IMR-90 (cell line): Measurements from ENCODE around the gene MUC20. TPM values are rescaled to one million over a fixed set of nuclear protein-coding genes. Genes with fewer than 3 reads are reported as not detected.
A peak's percentile ranks its signal among the peaks of the same experiment; 100 is the strongest.

Experiments used
- ATAC-seq: fragments of 200-7000 bp; cut with Tn5 transposase; 2 replicates; pipeline ENCODE4 v1.9.1; 2020; ENCODE audit warnings: low read depth, mild to moderate bottlenecking, moderate library complexity
- BruUV-seq: library from RNA; stranded (reverse); fragments of 400-500 nt; replicated peaks from 2 replicates; lab custom pipeline; 2021; lab: Mats Ljungman, UMichigan
- CTCF ChIA-PET: fragments of 300-600 bp; formaldehyde crosslinking; extraction: SDS; loops from one replicate; lab custom pipeline; 2021; ENCODE audit warnings: antibody characterized with exemption; lab: Yijun Ruan, JAX
- POLR2A ChIA-PET: fragments of 300-600 bp; sonication (Branson Sonifier 250); formaldehyde crosslinking; loops from one replicate; lab custom pipeline; 2022; ENCODE audit warnings: antibody characterized with exemption; ENCODE audit not compliant: unreplicated experiment; lab: Charles Lee
- DNase-seq: peaks from one replicate; pipeline ENCODE4 v3.0.0; 2013
- H2AFZ ChIP-seq: replicated peaks from 2 replicates; pipeline ENCODE3; 2013; ENCODE audit warnings: low read length, mild to moderate bottlenecking; ENCODE audit not compliant: poor library complexity
- H2AK5ac ChIP-seq: 2 replicates; pipeline ENCODE4 v1.6.1; 2013; ENCODE audit warnings: low read depth, low read length, inconsistent platforms
- H2AK9ac ChIP-seq: replicated peaks from 2 replicates; pipeline ENCODE3; 2013; ENCODE audit warnings: mild to moderate bottlenecking, low read depth, low read length, moderate library complexity; ENCODE audit not compliant: poor library complexity
- H2BK120ac ChIP-seq: 2 replicates; pipeline ENCODE4 v1.6.1; 2013; ENCODE audit warnings: low read depth, low read length, inconsistent platforms
- H2BK15ac ChIP-seq: 3 replicates; pipeline ENCODE4 v1.6.1; 2013; ENCODE audit warnings: low read depth, low read length, inconsistent platforms
- H2BK20ac ChIP-seq: 2 replicates; pipeline ENCODE4 v1.6.1; 2013; ENCODE audit warnings: low read depth, mild to moderate bottlenecking, inconsistent platforms, low read length, moderate library complexity
- H2BK5ac ChIP-seq: 2 replicates; pipeline ENCODE4 v1.6.1; 2013; ENCODE audit warnings: mild to moderate bottlenecking, low read depth, low read length, inconsistent platforms; ENCODE audit not compliant: poor library complexity, severe bottlenecking
- H3K14ac ChIP-seq: replicated peaks from 2 replicates; pipeline ENCODE4 v1.6.1; 2013; ENCODE audit warnings: low read depth, low read length, inconsistent platforms
- H3K18ac ChIP-seq: 2 replicates; pipeline ENCODE4 v1.6.1; 2013; ENCODE audit warnings: low read depth, low read length, control low read depth
- H3K23ac ChIP-seq: 2 replicates; pipeline ENCODE4 v1.6.1; 2013; ENCODE audit warnings: low read depth, low read length, inconsistent platforms
- H3K27ac ChIP-seq: 2 replicates; pipeline ENCODE4 v1.5.1; 2013; ENCODE audit warnings: mild to moderate bottlenecking, control low read depth, low read length; ENCODE audit not compliant: insufficient read depth
- H3K27me3 ChIP-seq: 2 replicates; pipeline ENCODE4 v1.6.1; 2013; ENCODE audit warnings: low read length; ENCODE audit not compliant: control insufficient read depth, insufficient read depth
- H3K36me3 ChIP-seq: 2 replicates; pipeline ENCODE4 v1.6.1; 2013; ENCODE audit warnings: low read length, mixed read lengths; ENCODE audit not compliant: control insufficient read depth, insufficient read depth
- H3K4ac ChIP-seq: 2 replicates; pipeline ENCODE4 v1.6.1; 2013; ENCODE audit warnings: low read depth, low read length, inconsistent platforms
- H3K4me1 ChIP-seq: 2 replicates; pipeline ENCODE4 v1.6.1; 2013; ENCODE audit warnings: low read length, mixed read lengths; ENCODE audit not compliant: control insufficient read depth, insufficient read depth
- H3K4me2 ChIP-seq: 2 replicates; pipeline ENCODE4 v1.6.1; 2013; ENCODE audit warnings: low read depth, mild to moderate bottlenecking, control low read depth, low read length, moderate library complexity
- H3K4me3 ChIP-seq: 2 replicates; pipeline ENCODE4 v1.5.1; 2013; ENCODE audit warnings: low read depth, mild to moderate bottlenecking, control low read depth, low read length, moderate library complexity; ENCODE audit not compliant: insufficient read depth
- H3K56ac ChIP-seq: 2 replicates; pipeline ENCODE4 v1.6.1; 2013; ENCODE audit warnings: low read length, inconsistent platforms; ENCODE audit not compliant: insufficient read depth; ENCODE audit errors: extremely low read depth
- H3K79me1 ChIP-seq, 2 experiments: 2 replicates each; pipeline ENCODE4 v1.6.1; 2013; ENCODE audit warnings: low read length in 2 of 2, inconsistent platforms in 1 of 2, low read depth in 1 of 2
- H3K9ac ChIP-seq: 2 replicates; pipeline ENCODE4 v1.6.1; 2013; ENCODE audit warnings: low read depth, low read length, control low read depth
- H3K9me1 ChIP-seq: 2 replicates; pipeline ENCODE4 v1.6.1; 2013; ENCODE audit warnings: low read length, inconsistent platforms; ENCODE audit not compliant: insufficient read depth
- H3K9me3 ChIP-seq: 2 replicates; pipeline ENCODE4 v1.6.1; 2013; ENCODE audit warnings: low read length; ENCODE audit not compliant: control insufficient read depth, insufficient read depth
- H4K20me1 ChIP-seq: 2 replicates; pipeline ENCODE4 v1.6.1; 2013; ENCODE audit warnings: low read length, inconsistent platforms; ENCODE audit not compliant: insufficient read depth
- H4K5ac ChIP-seq: 2 replicates; pipeline ENCODE4 v1.6.1; 2013; ENCODE audit warnings: mild to moderate bottlenecking, low read depth, low read length, control low read depth
- H4K8ac ChIP-seq, 2 experiments: 2 replicates each; pipeline ENCODE4 v1.6.1; 2013; ENCODE audit warnings: low read depth in 2 of 2, low read length in 2 of 2, control low read depth in 1 of 2, inconsistent platforms in 1 of 2
- H4K91ac ChIP-seq: 2 replicates; pipeline ENCODE4 v1.6.1; 2013; ENCODE audit warnings: low read depth, low read length, inconsistent platforms; ENCODE audit not compliant: insufficient read depth
- ELK1 ChIP-seq: fragments of 150-350 bp; IDR thresholded peaks from 2 replicates; pipeline ENCODE4 v1.6.1; 2016; ENCODE audit warnings: low read depth, mild to moderate bottlenecking, low read length, moderate library complexity, borderline replicate concordance
- FOS ChIP-seq: fragments of 150-350 bp; IDR thresholded peaks from 2 replicates; pipeline ENCODE4 v1.6.1; 2016; ENCODE audit warnings: low read depth, low read length
- NFE2L2 ChIP-seq: fragments of 150-350 bp; IDR thresholded peaks from 2 replicates; pipeline ENCODE4 v1.6.1; 2016; ENCODE audit warnings: low read depth, mild to moderate bottlenecking, low read length
- USF2 ChIP-seq: fragments of 150-350 bp; IDR thresholded peaks from 2 replicates; pipeline ENCODE4 v1.6.1; 2017; ENCODE audit warnings: mild to moderate bottlenecking, antibody characterized with exemption, low read length, low read depth
- WGBS, 2 experiments: methylation state at CpG; one replicate each; pipeline versions ENCODE4 v1.1.5 to v1.1.7; 2013; ENCODE audit warnings: missing lambda C conversion rate in 2 of 2; ENCODE audit not compliant: insufficient read length in 1 of 2; ENCODE audit errors: extremely low coverage in 2 of 2; 5-methylcytosine and 5-hydroxymethylcytosine counted together
- dilution Hi-C: fragments of 300-500 bp; cut with HindIII; formaldehyde crosslinking; loops from one replicate; pipeline ENCODE4 v1.14.3; 2018; ENCODE audit warnings: low sequenced_read_pairs; ENCODE audit not compliant: unreplicated experiment
- in situ Hi-C: fragments of 300-500 bp; cut with MboI; formaldehyde crosslinking; loops from 3 replicates; pipeline ENCODE4 v1.14.3; 2019; ENCODE audit warnings: low sequenced_read_pairs, inconsistent platforms, mixed read lengths
- intact Hi-C: fragments of 100-400 bp; cut with micrococcal nuclease; formaldehyde crosslinking; loops from 2 replicates; pipeline ENCODE4 v1.10.0; 2022
- polyA plus RNA-seq, 3 experiments: library from polyadenylated mRNA; depleted of rRNA; stranded (reverse); fragments of >200 nt; gene quantifications; 2 replicates each; pipeline ENCODE4 v1.2.3, GENCODE V29; 2012; ENCODE audit warnings: low replicate concordance in 1 of 3
- total RNA-seq: library from RNA; depleted of rRNA; stranded (reverse); fragments of >200 nt; gene quantifications from 2 replicates; pipeline ENCODE4 v1.2.3, GENCODE V29; 2012

MUC20 gene
- total and polyA plus RNA-seq, 2 of the 4 experiments (the other 2 are of a cell fraction): 0.12 TPM; not detected in 1

GRCh38 chr3:195701042-195701915 is 19.5 kb upstream of the MUC20 start:
- CTCF ChIA-PET: interaction anchor here (0.5 kb wide), 1 partner anchor 493 kb away, joined by 3 read pairs; no protein-coding TSS in a partner anchor

More at GRCh38 chr3:195701042-195701915, 19.5 kb upstream of the MUC20 start:
- Histone ChIP-seq H2BK15ac (no peak overlapping the region), H2AFZ (no peak overlapping the region), H4K20me1 (peaks cover 4% of the 10 kb centered on the region; the same call in 1 of the 2 replicates), H3K27ac (no peak overlapping the region), H3K36me3 (peaks cover 3% of the 10 kb centered on the region; the same call in 1 of the 2 replicates), H3K14ac (no peak overlapping the region), H4K8ac (no peak overlapping the region), H3K4me1 (peaks cover 11% of the 10 kb centered on the region), H3K27me3 (peaks cover 9% of the 10 kb centered on the region), H4K5ac (no peak overlapping the region), H2BK20ac (no peak overlapping the region), H2AK5ac (no peak overlapping the region), H2AK9ac (no peak overlapping the region), H2BK120ac (no peak overlapping the region), H3K23ac (no peak overlapping the region), H3K4ac (no peak overlapping the region), H3K9me1 (peaks cover 13% of the 10 kb centered on the region), H3K4me3 (no peak overlapping the region), H3K18ac (no peak overlapping the region), H3K56ac (no peak overlapping the region), H4K91ac (no peak overlapping the region), H2BK5ac (no peak overlapping the region), H3K79me1 (peaks cover 0 to 7% of the 10 kb centered on the region in 2 experiments; a peak in 2 of 4 replicates), H3K9ac (no peak overlapping the region), H3K9me3 (0 out of 2 replicates have a peak, but pooled peaks cover 2% of the 10 kb centered on the region), H3K4me2 (no peak overlapping the region)
- POLR2A ChIA-PET: no interaction called here
- 70% methylated on average over 8 of the region's 9 CpGs; no CpG with 5 or more reads in 1 of the 2 experiments for WGBS, 2 experiments
- no TSS peak for BruUV-seq
- dilution Hi-C loops: no loop called here
- no peak for TF ChIP-seq USF2
- TF ChIP-seq FOS: no peak
- TF ChIP-seq ELK1: 0 out of 2 replicates have a peak, but pooled peaks have one; percentile 23
- TF ChIP-seq NFE2L2: no peak
- in situ Hi-C loops: no loop called here
- DNase-seq (no peak), ATAC-seq (no peak)
- intact Hi-C loops: no loop called here
